Progenitor cell of endocrine pancreas (in vitro differentiated cells): ENCODE results near the gene EIF1AX. TPM values are rescaled to one million over a fixed set of nuclear protein-coding genes. Genes with fewer than 3 reads are reported as not detected.

Source experiments
- DNase-seq: peaks from one replicate; pipeline ENCODE4 v3.0.0; 2021; ENCODE audit warnings: low spot score; ENCODE audit not compliant: unreplicated experiment
- H3K27ac Mint-ChIP-seq: 2 replicates; pipeline ENCODE4 v1.8.0; 2021; ENCODE audit warnings: mild to moderate bottlenecking, moderate library complexity, mixed read lengths
- H3K27me3 Mint-ChIP-seq: 2 replicates; pipeline ENCODE4 v1.8.0; 2021; ENCODE audit warnings: mixed read lengths
- H3K36me3 Mint-ChIP-seq: 2 replicates; pipeline ENCODE4 v1.8.0; 2022; ENCODE audit warnings: mixed read lengths; ENCODE audit not compliant: insufficient read depth
- H3K4me1 Mint-ChIP-seq: 2 replicates; pipeline ENCODE4 v1.8.0; 2021; ENCODE audit warnings: low read depth, mixed read lengths
- H3K4me3 Mint-ChIP-seq: 2 replicates; pipeline ENCODE4 v1.8.0; 2021; ENCODE audit warnings: low read depth, mild to moderate bottlenecking, moderate library complexity, mixed read lengths
- H3K9me3 Mint-ChIP-seq: 2 replicates; pipeline ENCODE4 v1.8.0; 2021; ENCODE audit warnings: low read depth, mixed read lengths
- CTCF ChIP-seq: fragments of 200-600 bp; sonication (generic); IDR thresholded peaks from one replicate; pipeline ENCODE4 v1.5.0; 2021; ENCODE audit warnings: antibody characterized with exemption, mild to moderate bottlenecking; ENCODE audit not compliant: unreplicated experiment
- total RNA-seq: library from RNA; stranded (reverse); gene quantifications from 2 replicates; pipeline ENCODE4 v1.2.1, GENCODE V29; 2021

The EIF1AX gene
- total RNA-seq, 1 donor from 2014 or later: 90.6 TPM

- no peaks in the 10 kb centered on the region for H3K27me3 Mint-ChIP-seq
- peaks cover 13% of the 10 kb centered on the region for H3K4me1 Mint-ChIP-seq
- no peak for DNase-seq
- H3K9me3 Mint-ChIP-seq: peaks cover 7% of the 10 kb centered on the region
- H3K27ac Mint-ChIP-seq: no peak overlapping the region
- peaks cover 6% of the 10 kb centered on the region for H3K36me3 Mint-ChIP-seq
- TF ChIP-seq CTCF: no peak
- H3K4me3 Mint-ChIP-seq: peak overlapping the region; percentile 92
These were observed 1.7 kb downstream of the EIF1AX start for GRCh38 chrX:20139966-20140365.

GRCh38 chrX:20135944-20136343, 5.7 kb downstream of the EIF1AX start:
- H3K4me1 Mint-ChIP-seq: peaks cover 13% of the 10 kb centered on the region
- no peaks in the 10 kb centered on the region for H3K27me3 Mint-ChIP-seq
- TF ChIP-seq CTCF: no peak
- H3K27ac Mint-ChIP-seq: no peak overlapping the region
- no peak overlapping the region for H3K4me3 Mint-ChIP-seq
- H3K9me3 Mint-ChIP-seq: peaks cover 4% of the 10 kb centered on the region
- DNase-seq: no peak
- H3K36me3 Mint-ChIP-seq: peaks cover 6% of the 10 kb centered on the region

GRCh38 chrX:20132666-20133065, 9.0 kb downstream of the EIF1AX start:
- DNase-seq: no peak
- H3K27me3 Mint-ChIP-seq: no peaks in the 10 kb centered on the region
- peaks cover 8% of the 10 kb centered on the region for H3K36me3 Mint-ChIP-seq
- TF ChIP-seq CTCF: no peak
- H3K27ac Mint-ChIP-seq: no peak overlapping the region
- H3K9me3 Mint-ChIP-seq: peaks cover 7% of the 10 kb centered on the region
- H3K4me1 Mint-ChIP-seq: peaks cover 2% of the 10 kb centered on the region
- no peak overlapping the region for H3K4me3 Mint-ChIP-seq

GRCh38 chrX:20130357-20130756, 11.3 kb downstream of the EIF1AX start:
- no peak overlapping the region for H3K4me3 Mint-ChIP-seq
- H3K4me1 Mint-ChIP-seq: no peaks in the 10 kb centered on the region
- H3K36me3 Mint-ChIP-seq: peaks cover 4% of the 10 kb centered on the region
- no peak for TF ChIP-seq CTCF
- no peaks in the 10 kb centered on the region for H3K27me3 Mint-ChIP-seq
- H3K27ac Mint-ChIP-seq: no peak overlapping the region
- H3K9me3 Mint-ChIP-seq: peaks cover 3% of the 10 kb centered on the region
- no peak for DNase-seq

- H3K36me3 Mint-ChIP-seq: peaks cover 4% of the 10 kb centered on the region
- H3K4me3 Mint-ChIP-seq: no peak overlapping the region
- peaks cover 2% of the 10 kb centered on the region for H3K4me1 Mint-ChIP-seq
- TF ChIP-seq CTCF: no peak
- DNase-seq: no peak
- peaks cover 3% of the 10 kb centered on the region for H3K9me3 Mint-ChIP-seq
- no peak overlapping the region for H3K27ac Mint-ChIP-seq
- H3K27me3 Mint-ChIP-seq: no peaks in the 10 kb centered on the region
These were observed 12.1 kb downstream of the EIF1AX start for GRCh38 chrX:20129547-20129946.
